GM20000 (cell line): ENCODE results near the gene PTPRT.

Experiments used
- DNase-seq: peaks from one replicate; pipeline ENCODE4 v3.0.0; 2012; ENCODE audit warnings: low spot score
- TF ChIP-seq, protein P1 (sequence below): IDR thresholded peaks from 2 replicates; pipeline ENCODE4 v1.5.1; 2012; ENCODE audit warnings: mild to moderate bottlenecking, control low read depth; ENCODE audit errors: extremely low read depth, missing control alignments

PTPRT gene

DNA sequence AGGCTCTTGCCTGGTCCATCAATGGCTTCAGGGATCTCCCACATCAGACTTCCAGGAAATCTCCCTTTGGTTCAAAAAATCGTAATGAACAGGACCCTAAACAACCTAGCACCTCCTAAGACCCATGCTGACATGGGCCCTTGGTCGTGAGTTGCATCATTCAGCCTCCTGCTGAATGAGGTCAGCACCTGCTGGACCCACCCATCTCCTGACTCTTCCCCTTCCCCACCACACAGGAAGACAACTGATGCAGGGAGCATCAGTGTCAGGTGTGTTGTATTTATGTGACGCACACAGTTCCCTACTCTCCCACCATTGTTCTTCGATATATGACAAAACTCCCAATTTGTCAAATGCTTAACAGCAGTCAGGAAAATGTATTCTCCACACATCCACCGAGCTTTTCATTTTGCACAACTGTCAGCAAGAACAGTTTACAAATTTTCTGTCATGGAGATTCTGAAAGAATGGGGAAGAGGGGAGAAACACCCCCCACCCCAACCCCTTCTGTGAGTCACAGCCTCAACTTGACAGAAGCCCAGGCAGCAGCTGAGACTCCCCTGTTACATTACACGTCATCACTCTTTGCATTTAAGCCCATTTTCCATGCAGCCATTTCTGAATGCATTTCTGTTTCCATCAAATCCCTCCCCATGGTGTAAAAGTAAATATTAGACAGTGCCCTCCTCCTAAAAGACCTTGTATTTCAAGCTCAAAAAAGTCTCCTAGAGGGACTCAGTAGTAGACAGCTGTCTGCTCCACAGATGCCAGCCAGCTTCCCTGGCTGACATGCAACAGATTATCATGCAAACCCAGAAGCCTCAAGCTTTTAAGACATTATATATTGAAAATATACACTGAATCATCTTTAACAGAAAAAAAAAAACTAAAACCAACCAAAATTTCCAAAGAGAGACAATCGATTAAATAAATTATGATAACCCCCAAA, 577.5 kb downstream of the PTPRT start:
- DNase-seq: no peak
- TF ChIP-seq, protein P1, sequence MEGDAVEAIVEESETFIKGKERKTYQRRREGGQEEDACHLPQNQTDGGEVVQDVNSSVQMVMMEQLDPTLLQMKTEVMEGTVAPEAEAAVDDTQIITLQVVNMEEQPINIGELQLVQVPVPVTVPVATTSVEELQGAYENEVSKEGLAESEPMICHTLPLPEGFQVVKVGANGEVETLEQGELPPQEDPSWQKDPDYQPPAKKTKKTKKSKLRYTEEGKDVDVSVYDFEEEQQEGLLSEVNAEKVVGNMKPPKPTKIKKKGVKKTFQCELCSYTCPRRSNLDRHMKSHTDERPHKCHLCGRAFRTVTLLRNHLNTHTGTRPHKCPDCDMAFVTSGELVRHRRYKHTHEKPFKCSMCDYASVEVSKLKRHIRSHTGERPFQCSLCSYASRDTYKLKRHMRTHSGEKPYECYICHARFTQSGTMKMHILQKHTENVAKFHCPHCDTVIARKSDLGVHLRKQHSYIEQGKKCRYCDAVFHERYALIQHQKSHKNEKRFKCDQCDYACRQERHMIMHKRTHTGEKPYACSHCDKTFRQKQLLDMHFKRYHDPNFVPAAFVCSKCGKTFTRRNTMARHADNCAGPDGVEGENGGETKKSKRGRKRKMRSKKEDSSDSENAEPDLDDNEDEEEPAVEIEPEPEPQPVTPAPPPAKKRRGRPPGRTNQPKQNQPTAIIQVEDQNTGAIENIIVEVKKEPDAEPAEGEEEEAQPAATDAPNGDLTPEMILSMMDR: no peak

DNA sequence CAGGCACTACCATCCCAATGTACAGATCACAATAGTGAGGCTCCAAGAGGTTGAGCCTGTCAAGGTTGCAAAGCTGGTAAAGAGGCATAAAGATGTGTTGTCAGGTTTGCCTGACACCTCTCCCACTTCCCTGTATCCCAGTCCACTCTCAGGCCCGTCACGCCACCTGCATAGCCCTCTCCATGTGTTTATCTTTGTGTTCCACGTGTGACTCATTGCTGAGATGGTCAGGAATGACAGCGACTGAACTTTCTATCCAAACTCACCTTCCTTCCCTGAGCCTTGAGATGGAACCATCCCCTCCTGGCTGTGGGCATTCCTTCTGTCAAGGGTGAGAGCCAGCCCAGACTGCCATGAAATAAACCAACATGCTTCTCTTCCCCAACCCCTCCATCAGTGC, 578.3 kb downstream of the PTPRT start:
- no peak for DNase-seq
- TF ChIP-seq, protein P1: no peak

DNA sequence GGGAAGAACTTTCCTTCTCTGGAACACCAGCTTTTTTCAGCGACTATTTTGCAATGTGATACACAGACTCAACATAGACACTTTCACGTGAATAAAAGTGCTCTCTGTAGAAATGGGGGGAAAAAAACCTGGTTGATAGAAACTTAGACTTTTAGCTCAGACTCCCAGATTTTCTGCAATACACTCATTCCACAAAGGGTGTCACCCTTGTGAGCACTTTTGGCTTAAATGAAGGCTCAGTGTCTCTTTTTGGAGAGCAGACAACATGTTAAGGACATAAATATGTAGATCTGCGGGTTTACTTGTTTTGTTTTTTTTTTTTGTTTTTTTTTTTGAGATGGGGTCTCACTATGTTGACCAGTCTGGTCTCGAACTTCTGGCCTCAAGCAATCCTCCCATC, 579.6 kb downstream of the PTPRT start:
- no peak for DNase-seq
- TF ChIP-seq, protein P1: no peak

DNA sequence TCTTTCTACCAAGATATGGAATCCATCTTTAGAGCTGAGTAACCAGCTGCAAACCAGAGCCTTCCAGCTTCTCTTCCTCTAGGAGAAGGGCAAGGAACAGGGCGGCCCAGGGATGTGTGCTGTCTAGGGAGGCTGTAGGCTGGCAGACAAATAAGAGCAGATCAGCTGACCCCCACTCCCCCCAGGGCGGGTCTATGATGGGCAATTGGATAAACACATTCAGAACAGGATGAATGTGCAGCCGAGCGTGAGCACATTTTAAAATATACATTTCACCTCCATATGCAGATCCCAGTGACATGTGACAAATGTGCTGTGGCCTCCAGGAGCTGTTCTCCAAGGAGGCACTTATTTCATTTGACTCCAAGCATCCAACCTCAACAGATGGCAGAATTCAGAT, 580.1 kb downstream of the PTPRT start:
- no peak for DNase-seq
- TF ChIP-seq, protein P1: no peak

DNA sequence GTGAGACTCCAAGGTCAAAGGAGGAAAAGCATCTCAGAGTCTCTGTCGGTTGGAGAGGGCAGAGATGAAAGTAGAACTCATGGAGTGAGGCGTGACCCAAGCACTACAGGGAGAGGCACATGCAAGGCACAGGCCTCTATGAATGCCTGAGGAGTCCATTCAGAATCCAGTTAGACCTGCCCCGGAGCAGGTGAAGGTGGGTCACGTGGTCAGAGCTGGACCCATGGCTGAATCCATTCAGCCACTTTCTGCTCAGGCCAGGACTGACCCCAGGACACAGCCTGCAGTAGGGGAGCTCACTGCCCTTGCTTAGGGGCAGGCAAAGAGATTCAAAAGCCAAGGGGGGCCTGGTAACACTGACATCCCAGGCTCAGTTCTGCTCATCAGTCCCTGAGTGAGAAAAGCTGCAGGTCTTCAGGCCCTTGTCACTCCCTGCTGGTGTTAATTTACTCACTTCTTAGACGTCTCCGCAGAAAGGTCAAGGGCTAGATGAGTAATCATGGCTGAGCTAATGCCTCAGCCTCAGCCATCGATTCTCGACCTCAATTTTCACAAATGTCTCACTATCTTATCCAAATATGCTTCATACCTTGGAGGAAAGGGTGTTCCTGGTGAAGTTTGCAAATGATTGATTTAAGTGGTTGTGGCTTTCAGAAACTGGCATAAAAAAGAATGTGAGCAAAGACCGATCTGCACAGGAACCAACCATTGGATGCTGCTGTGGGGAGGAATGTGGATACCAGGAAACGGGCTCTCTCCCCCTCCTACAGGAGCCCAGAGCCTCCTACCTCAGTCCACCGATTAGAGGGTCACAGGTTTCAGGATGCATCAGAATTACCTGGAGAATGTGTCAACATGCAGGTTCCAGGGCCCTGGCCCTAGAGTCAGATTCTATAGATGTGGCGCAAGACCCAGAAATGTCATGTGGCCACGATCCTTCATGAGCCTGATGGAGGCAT, 584.4 kb downstream of the PTPRT start:
- TF ChIP-seq, protein P1: no peak
- DNase-seq: no peak

DNA sequence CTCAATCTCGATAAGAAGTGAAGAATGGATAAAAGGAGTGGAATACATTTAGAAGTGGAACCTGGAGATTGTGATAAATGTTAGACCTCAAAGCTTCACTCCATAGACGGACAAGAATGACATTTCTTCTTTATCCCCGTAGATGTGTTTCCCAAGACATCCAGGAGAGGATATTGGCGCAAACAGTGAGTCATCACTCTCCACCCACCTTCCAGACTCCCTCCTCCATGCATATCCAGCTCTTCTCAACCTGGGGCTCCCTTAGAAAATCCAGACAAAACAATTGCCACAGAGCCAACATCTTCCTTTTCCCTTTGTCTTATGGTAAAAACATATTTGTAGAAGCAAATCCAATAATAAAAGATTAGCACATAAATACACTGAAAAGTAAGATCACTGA, 586.1 kb downstream of the PTPRT start:
- TF ChIP-seq, protein P1: no peak

DNA sequence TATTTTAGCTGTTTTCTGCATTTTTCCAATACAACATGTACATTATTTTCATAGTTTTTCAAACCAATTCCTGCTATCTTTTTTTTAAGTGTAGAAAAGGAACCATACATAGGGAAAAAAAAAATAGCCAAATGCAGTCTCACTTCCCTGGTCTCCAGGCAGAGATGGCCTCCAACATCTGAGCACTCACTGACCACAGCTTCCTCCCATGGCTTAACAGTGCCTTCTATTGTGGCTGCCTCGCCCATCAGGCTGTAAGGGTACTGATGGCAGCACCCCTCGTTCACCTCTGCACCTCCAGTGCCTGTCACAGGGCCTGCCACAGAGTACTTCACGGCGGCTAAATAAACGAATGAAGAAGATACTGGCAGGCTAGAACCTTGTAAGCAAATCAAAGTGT, 591.1 kb downstream of the PTPRT start:
- TF ChIP-seq, protein P1: no peak
- no peak for DNase-seq

More for the DNA sequence above, 586.1 kb downstream of the PTPRT start:
- no peak for DNase-seq
